Stimulated activated effector memory CD8-positive, alpha-beta T cell treated with anti-CD3 and anti-CD28 coated beads, Interleukin-12 subunit alpha, Interleukin-12 subunit beta, amount 100 ng/mL, for 72 hours (primary cell): ENCODE results near the gene LRRC25.

Experiments used
- ATAC-seq: fragments of 150-1000 bp; cut with Tn5 transposase; 2 replicates; pipeline ENCODE4 v1.10.0; 2021
- DNase-seq, 2 donors: peaks; one replicate each; pipeline ENCODE4 v3.0.0; 2021 to 2022; ENCODE audit warnings: low spot score in 2 of 2
- H3K27ac Mint-ChIP-seq: one replicate; pipeline ENCODE4 v1.8.0; 2022; ENCODE audit warnings: mild to moderate bottlenecking, mixed read lengths
- H3K36me3 Mint-ChIP-seq: one replicate; pipeline ENCODE4 v1.8.0; 2022; ENCODE audit warnings: mild to moderate bottlenecking, mixed read lengths
- H3K4me1 Mint-ChIP-seq: one replicate; pipeline ENCODE4 v1.8.0; 2022; ENCODE audit warnings: mixed read lengths
- H3K4me3 Mint-ChIP-seq: one replicate; pipeline ENCODE4 v1.8.0; 2022; ENCODE audit warnings: mild to moderate bottlenecking, mixed read lengths
- H3K9me3 Mint-ChIP-seq: one replicate; pipeline ENCODE4 v1.8.0; 2022; ENCODE audit warnings: mixed read lengths

LRRC25 gene

DNA sequence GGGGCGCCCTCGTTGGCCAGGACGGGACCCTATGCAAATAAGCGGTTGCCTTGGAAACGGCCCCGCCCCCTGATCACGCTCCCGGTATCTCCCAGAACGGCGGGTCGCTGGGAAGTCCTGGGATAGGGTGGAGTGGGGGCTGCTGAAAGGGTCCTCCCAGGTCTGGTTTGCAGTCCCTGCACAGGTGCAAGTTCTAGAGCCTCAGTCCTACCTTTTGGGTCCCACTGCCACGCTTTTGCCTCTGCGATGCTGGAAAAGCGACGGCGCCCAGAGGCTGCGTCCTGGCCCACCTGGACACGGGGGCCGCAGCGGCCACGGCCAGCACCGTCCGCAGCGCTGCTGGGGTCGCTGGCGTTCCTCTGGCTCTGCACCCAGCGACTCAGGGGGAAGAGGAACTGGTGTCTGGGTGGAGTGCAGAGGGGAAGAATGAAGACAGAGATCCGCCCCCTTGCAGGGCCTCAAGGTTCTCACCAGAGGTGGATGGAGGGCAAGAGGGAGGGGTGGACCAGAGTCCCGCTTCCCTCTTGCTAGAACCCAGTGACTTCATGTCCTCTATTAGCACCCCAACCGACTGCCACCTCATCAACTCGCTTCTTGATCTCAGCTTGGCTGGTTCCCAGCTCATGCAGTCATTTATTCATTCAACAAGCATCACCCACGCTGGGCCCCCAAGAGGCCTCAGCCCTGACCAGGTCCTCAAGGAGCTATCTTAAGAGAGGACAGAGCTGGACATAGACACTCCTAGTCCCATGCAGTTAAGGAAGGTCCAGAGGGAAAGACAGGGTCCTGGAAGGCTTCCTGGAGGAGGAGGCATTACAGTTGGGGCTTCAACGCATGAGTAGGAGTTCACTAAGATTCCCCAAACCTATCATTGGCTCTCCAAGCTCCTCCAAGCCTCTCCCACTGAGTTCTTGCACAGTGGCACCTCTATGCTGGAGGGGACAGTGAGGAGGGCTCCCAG is at the start of gene LRRC25:
LRRC25 (minus strand) TSS at position 381 of the 961 bp plus-strand sequence. CDS start 659 bp downstream, outside the sequence.
- H3K4me3 Mint-ChIP-seq = no peak within 1 kb of the TSS
- H3K9me3 Mint-ChIP-seq = no peaks in the 10 kb centered on the region
- DNase-seq (no peak), ATAC-seq (peak; percentile 48)
- H3K36me3 Mint-ChIP-seq = no peaks in the 10 kb centered on the region
- H3K27ac Mint-ChIP-seq = peak within 1 kb of the TSS; percentile 27
- peaks cover 6% of the 10 kb centered on the region for H3K4me1 Mint-ChIP-seq

- Mint-ChIP-seq H3K27ac (no peak overlapping the region), H3K36me3 (peaks cover 98% of the 10 kb centered on the region), H3K4me1 (peaks cover 25% of the 10 kb centered on the region), H3K9me3 (peaks cover 4% of the 10 kb centered on the region), H3K4me3 (no peak overlapping the region)
- ATAC-seq (no peak), DNase-seq (no peak)
Measured at GRCh38 chr19:18446811-18447359, 49.5 kb upstream of the LRRC25 start.

GRCh38 chr19:18446145-18446810 is 48.9 kb upstream of the LRRC25 start:
- Mint-ChIP-seq H3K27ac (no peak overlapping the region), H3K36me3 (peaks cover 96% of the 10 kb centered on the region), H3K4me3 (no peak overlapping the region), H3K4me1 (peaks cover 31% of the 10 kb centered on the region), H3K9me3 (peaks cover 4% of the 10 kb centered on the region)
- ATAC-seq (no peak), DNase-seq (no peak)

- peaks cover 96% of the 10 kb centered on the region for H3K36me3 Mint-ChIP-seq
- peaks cover 34% of the 10 kb centered on the region for H3K4me1 Mint-ChIP-seq
- no peak overlapping the region for H3K27ac Mint-ChIP-seq
- DNase-seq (no peak), ATAC-seq (no peak)
- no peak overlapping the region for H3K4me3 Mint-ChIP-seq
- H3K9me3 Mint-ChIP-seq = peaks cover 4% of the 10 kb centered on the region
Measured at GRCh38 chr19:18445262-18445948, 48.0 kb upstream of the LRRC25 start.

DNA sequence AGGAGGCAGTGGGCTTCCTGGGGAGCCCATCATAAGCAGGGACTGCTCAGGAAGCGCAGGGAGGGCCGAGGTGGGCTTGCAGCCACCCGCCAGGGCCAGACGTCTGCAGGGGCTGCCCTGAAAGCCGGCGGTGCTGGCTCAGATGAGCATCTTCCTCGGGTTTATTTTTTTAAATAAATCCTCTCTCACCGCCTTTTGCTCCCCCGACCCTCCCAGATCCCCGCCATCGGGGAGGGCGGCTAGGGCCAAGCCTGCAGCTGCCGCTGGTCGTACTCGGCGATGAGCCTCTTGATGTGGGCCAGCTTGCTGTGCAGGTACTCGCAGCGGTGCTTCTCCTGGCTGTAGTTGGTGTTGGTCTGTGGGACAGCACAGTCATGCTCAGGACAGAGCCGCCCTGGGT is 47.1 kb upstream of the LRRC25 start:
- DNase-seq = no peak
- H3K4me3 Mint-ChIP-seq = no peak overlapping the region
- H3K36me3 Mint-ChIP-seq = peaks cover 96% of the 10 kb centered on the region
- no peak overlapping the region for H3K27ac Mint-ChIP-seq
- peaks cover 4% of the 10 kb centered on the region for H3K9me3 Mint-ChIP-seq
- ATAC-seq = no peak
- peaks cover 40% of the 10 kb centered on the region for H3K4me1 Mint-ChIP-seq

- Mint-ChIP-seq H3K4me3 (no peak overlapping the region), H3K9me3 (peaks cover 4% of the 10 kb centered on the region), H3K4me1 (peaks cover 47% of the 10 kb centered on the region), H3K36me3 (peaks cover 96% of the 10 kb centered on the region), H3K27ac (peak overlapping the region; percentile 94)
- ATAC-seq (no peak), DNase-seq (no peak)
Measured at GRCh38 chr19:18443831-18444230, 46.4 kb upstream of the LRRC25 start.

DNA sequence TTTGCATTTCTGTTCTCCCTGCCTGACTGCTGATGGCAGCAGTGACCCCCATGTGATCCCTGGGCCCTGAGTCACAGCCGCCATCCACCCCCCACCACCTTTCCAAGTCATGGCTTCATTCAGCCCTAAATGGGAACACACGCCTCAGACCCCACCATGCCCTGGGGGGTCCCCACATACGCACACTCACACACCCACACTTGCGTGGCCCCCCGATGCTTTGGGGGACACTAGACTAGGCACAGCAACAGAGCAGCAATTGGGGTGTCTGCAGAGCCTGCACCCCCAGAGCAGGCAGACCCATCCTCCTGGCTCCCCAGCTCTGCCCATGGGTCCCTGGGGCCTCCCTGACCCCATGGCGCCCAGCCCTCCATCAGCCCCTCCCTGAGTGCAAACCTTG is 46.0 kb upstream of the LRRC25 start:
- Mint-ChIP-seq H3K9me3 (peaks cover 4% of the 10 kb centered on the region), H3K4me1 (peaks cover 46% of the 10 kb centered on the region), H3K36me3 (peaks cover 96% of the 10 kb centered on the region), H3K27ac (peak overlapping the region; percentile 94), H3K4me3 (no peak overlapping the region)
- no peak for DNase-seq
- ATAC-seq = no peak

- no peak for ATAC-seq
- peaks cover 43% of the 10 kb centered on the region for H3K4me1 Mint-ChIP-seq
- H3K36me3 Mint-ChIP-seq = peaks cover 95% of the 10 kb centered on the region
- H3K9me3 Mint-ChIP-seq = peaks cover 4% of the 10 kb centered on the region
- DNase-seq = no peak
- no peak overlapping the region for H3K4me3 Mint-ChIP-seq
- peak overlapping the region; percentile 94 for H3K27ac Mint-ChIP-seq
Measured at GRCh38 chr19:18442941-18443340, 45.5 kb upstream of the LRRC25 start.

DNA sequence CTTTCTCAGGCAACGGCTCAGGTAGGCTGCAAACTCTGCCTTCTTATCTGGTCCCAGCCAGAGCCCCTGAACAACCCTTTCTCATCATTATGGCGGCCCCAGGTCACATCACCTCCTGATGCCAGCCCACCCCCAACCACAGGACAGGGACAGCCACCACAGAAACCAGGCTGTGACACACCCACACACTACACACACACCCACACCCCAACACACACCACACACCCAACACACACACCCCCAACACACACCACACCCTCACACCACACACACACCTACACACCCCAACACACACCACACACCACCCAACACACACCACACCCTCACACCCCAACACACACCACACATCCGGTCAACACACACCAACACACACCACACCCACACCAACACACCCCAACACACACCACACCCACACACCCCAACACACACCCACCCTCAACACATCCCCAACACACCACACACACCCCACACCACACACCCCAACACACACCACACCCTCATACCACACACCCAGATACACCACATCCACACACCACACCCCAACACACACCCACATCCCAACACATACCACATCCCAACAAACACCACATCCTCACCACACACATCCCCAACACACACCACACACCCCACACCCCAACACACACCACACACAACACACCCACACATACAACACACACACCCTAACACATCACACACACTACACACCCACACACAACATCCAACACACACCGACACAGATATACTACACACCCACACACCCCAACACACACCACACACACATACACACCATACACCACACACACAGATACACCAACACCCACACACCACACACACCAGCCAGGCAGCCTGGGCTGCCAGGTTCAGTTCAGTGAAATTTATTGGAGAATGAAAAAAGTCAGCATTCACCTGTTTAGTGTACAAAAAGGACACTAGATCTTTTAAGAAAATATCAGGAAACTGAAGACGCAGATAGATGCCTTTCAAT is 44.7 kb upstream of the LRRC25 start:
- Mint-ChIP-seq H3K36me3 (peaks cover 86% of the 10 kb centered on the region), H3K9me3 (peaks cover 4% of the 10 kb centered on the region), H3K27ac (peak overlapping the region; percentile 94), H3K4me3 (peak overlapping the region; percentile 15), H3K4me1 (peaks cover 43% of the 10 kb centered on the region)
- peak; percentile 46 for ATAC-seq
- DNase-seq = no peak

- ATAC-seq = no peak
- DNase-seq = no peak
- Mint-ChIP-seq H3K36me3 (peaks cover 82% of the 10 kb centered on the region), H3K4me1 (peaks cover 47% of the 10 kb centered on the region), H3K9me3 (peaks cover 4% of the 10 kb centered on the region), H3K27ac (peak overlapping the region; percentile 94), H3K4me3 (no peak overlapping the region)
Measured at GRCh38 chr19:18440936-18441803, 43.7 kb upstream of the LRRC25 start.

GRCh38 chr19:18440415-18440877 is 43.0 kb upstream of the LRRC25 start:
- Mint-ChIP-seq H3K36me3 (peaks cover 83% of the 10 kb centered on the region), H3K4me1 (peaks cover 52% of the 10 kb centered on the region), H3K9me3 (peaks cover 4% of the 10 kb centered on the region), H3K4me3 (no peak overlapping the region), H3K27ac (peak overlapping the region; percentile 94)
- peak in 1 of 2 donors; percentile 66 for DNase-seq
- peak; percentile 27 for ATAC-seq

DNA sequence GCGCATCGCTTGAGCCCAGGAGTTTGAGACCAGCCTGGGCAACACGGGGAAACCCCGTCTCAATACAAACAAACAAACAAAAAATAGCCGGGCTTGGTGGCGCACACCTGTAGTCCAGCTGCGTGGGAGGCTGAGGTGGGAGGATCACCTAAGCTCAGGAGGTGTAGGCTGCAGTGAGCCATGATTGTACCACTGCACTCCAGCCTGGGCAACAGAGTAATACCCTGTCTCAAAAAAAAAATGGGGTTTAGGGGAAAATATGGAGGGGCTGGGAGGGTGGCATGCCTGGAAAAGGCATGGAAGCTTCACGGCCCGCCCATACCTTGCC is 42.5 kb upstream of the LRRC25 start:
- Mint-ChIP-seq H3K36me3 (peaks cover 83% of the 10 kb centered on the region), H3K4me3 (no peak overlapping the region), H3K4me1 (peaks cover 52% of the 10 kb centered on the region), H3K27ac (peak overlapping the region; percentile 94), H3K9me3 (peaks cover 4% of the 10 kb centered on the region)
- ATAC-seq = no peak
- no peak for DNase-seq
